Suprapubic skin (tissue), 4 donors: ENCODE results near the gene INPP5K.

Experiments
- CTCF ChIP-seq, 2 donors: fragments of 200-600 bp in 1 of 2; fragments of 450-650 bp in 1 of 2; sonication (generic) in 1 of 2; IDR thresholded peaks; one replicate each; pipeline ENCODE4 v1.5.1; 2016 to 2019; ENCODE audit warnings: antibody characterized with exemption in 2 of 2, mild to moderate bottlenecking in 1 of 2, moderate library complexity in 1 of 2
- EP300 ChIP-seq: sonication (generic); formaldehyde crosslinking; IDR thresholded peaks from one replicate; pipeline ENCODE4 v1.6.1; 2017; ENCODE audit warnings: antibody characterized with exemption
- POLR2A ChIP-seq, 2 donors: fragments of 450-650 bp; IDR thresholded peaks; one replicate each; pipeline ENCODE4 v1.6.1; 2017; ENCODE audit warnings: antibody characterized with exemption in 2 of 2, mild to moderate bottlenecking in 2 of 2, moderate library complexity in 2 of 2
- POLR2AphosphoS5 ChIP-seq, 3 donors: sonication (generic); formaldehyde crosslinking; IDR thresholded peaks; one replicate each; pipeline ENCODE4 v1.6.1; 2017; ENCODE audit warnings: antibody characterized with exemption in 3 of 3

- TF ChIP-seq CTCF (IDR thresholded peaks at IDR 0.05) (peak; percentile 57), POLR2AphosphoS5 (IDR thresholded peaks at IDR 0.05) (no peak), POLR2A (IDR thresholded peaks at IDR 0.05) (no peak), EP300 (no peak)
Observed at GRCh38 chr17:1515640-1516387, 598 bp downstream of the INPP5K start.
